ENCODE data around the gene SMURF2. TPM values are rescaled to one million over a fixed set of nuclear protein-coding genes. Genes with fewer than 3 reads are reported as not detected.

The SMURF2 gene
- total RNA-seq, 3 donors from 2014 or later, result 27.2 to 48.3 (median 28.6) TPM

DNA sequence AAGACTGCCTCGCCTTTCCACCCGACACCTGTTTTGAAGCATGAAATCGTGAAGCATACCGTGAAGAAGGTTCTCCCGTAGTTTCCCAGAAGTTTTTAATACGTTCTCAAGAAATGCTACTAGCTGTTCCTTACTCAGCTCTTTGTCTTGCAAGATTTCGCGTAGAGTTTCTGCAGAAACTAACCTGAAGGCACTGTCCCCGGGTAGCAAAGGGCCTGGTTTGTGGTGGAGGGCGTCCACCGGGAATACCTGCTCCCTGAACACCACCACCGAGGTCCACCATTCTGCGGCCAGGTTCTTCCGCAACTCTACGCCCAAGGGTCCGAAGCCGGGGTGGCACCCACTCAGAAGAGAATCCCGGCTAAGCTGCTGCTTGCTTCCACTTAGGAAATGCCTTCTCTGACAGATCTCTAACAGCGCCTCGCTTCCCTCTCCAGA, 165.7 kb downstream of the SMURF2 start:
- intact Hi-C loops (cut with DNase I; ENCODE audit: low total_unique reads), result no loop called here
- Histone ChIP-seq H3K27me3 (no peaks in the 10 kb centered on the region), H3K27ac (peak overlapping the region; percentile 84 to 87)

More for the DNA sequence above, 165.7 kb downstream of the SMURF2 start:
- DNase-seq (ENCODE audit: low spot score in 2 of 2), result no peak
- Histone ChIP-seq H3K9me3 (no peaks in the 10 kb centered on the region), H3K4me3 (peak overlapping the region; percentile 62 to 82 (median 72)), H3K36me3 (peaks cover 1% of the 10 kb centered on the region), H3K4me1 (peaks cover 0 to 5% of the 10 kb centered on the region in 2 donors)
- TF ChIP-seq, protein P1, sequence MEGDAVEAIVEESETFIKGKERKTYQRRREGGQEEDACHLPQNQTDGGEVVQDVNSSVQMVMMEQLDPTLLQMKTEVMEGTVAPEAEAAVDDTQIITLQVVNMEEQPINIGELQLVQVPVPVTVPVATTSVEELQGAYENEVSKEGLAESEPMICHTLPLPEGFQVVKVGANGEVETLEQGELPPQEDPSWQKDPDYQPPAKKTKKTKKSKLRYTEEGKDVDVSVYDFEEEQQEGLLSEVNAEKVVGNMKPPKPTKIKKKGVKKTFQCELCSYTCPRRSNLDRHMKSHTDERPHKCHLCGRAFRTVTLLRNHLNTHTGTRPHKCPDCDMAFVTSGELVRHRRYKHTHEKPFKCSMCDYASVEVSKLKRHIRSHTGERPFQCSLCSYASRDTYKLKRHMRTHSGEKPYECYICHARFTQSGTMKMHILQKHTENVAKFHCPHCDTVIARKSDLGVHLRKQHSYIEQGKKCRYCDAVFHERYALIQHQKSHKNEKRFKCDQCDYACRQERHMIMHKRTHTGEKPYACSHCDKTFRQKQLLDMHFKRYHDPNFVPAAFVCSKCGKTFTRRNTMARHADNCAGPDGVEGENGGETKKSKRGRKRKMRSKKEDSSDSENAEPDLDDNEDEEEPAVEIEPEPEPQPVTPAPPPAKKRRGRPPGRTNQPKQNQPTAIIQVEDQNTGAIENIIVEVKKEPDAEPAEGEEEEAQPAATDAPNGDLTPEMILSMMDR (IDR thresholded peaks at IDR 0.05), result no peak
- TF ChIP-seq POLR2A (IDR thresholded peaks at IDR 0.05) (no peak), POLR2AphosphoS5 (IDR thresholded peaks at IDR 0.05) (no peak)

Other genes with a start within 250 kb of the SMURF2 start
- gene MILR1, start 213.2 kb downstream of the SMURF2 start, total RNA-seq, result 1 to 10 TPM; 3.1 to 8.3 (median 4.3) TPM
- gene POLG2, start 165.3 kb downstream of the SMURF2 start, total RNA-seq, result 10 to 100 TPM in 2 of 3 donors, 1 to 10 TPM in 1; 3.2 to 18.7 (median 12.8) TPM
- 100 to 1,000 TPM; 616 to 794 (median 655) TPM for gene DDX5, start 156.0 kb downstream of the SMURF2 start, total RNA-seq
- gene CEP95, start 155.3 kb downstream of the SMURF2 start, total RNA-seq, result 10 to 100 TPM; 56.5 to 74.4 (median 73.2) TPM

All from breast epithelium (tissue), 4 donors.